OCI-LY1 (cell line): Measurements from ENCODE around the gene SMAD1.

ENCODE experiments used
- CTCF ChIP-seq: fragments of 200-600 bp; sonication (generic), shearing (Covaris generic); IDR thresholded peaks from 2 replicates; pipeline ENCODE4 v1.5.1; 2017; ENCODE audit warnings: mild to moderate bottlenecking, antibody characterized with exemption, low read length, moderate library complexity, mixed read lengths
- EZH2 ChIP-seq: fragments of 200-600 bp; sonication (generic), shearing (Covaris generic); IDR thresholded peaks from 2 replicates; pipeline ENCODE4 v1.8.0; 2017; ENCODE audit warnings: borderline replicate concordance, mixed run types, mild to moderate bottlenecking, antibody characterized with exemption, low read length, moderate library complexity, mixed read lengths

GRCh38 chr4:145531223-145531622 lies 49.6 kb downstream of the SMAD1 start:
- TF ChIP-seq CTCF (no peak), EZH2 (no peak)
